NCI-H2029 treated with DMSO at 0.1 percent for 48 hours (cell line): Measurements from ENCODE around the gene UNK.
"Not testable (repeated sequence)": the region's sequence is repeated elsewhere in the genome, so short reads cannot be mapped to it uniquely, and the experiment has no call there.

Experiments
- DNase-seq: peaks from one replicate; lab custom pipeline; 2025; lab: John Stamatoyannopoulos, UW

The UNK gene

DNA sequence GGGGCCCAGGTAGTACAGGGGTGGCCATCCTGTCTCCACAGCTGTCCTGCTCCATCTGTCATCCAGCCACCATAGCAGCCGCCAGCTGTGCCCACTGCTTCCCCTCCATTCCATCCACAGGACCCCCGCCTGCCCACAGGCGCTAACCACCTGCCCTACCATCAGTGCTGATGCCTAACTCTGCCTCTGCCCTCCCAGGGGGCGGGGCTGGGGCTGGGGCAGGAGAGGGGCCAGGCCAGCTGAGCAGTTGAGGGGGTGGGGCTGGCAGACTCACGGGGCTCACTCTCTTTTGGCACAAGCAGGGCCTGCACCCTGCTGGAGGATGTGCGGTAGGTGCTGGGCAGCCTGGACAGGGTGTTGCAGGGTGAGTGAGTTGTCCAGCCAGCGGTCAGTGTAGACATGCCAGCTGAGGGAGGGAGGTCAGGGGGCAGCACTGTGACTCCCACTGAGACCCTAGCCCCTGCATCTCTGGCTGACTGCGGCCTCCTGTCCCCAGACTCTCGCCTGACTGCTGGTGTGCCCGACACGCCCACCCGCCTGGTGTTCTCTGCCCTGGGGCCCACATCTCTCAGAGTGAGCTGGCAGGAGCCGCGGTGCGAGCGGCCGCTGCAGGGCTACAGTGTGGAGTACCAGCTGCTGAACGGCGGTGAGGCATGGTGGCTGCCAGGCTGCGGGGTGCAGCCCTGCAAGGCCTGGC lies 29.3 kb upstream of the UNK start:
- no peak for DNase-seq

DNA sequence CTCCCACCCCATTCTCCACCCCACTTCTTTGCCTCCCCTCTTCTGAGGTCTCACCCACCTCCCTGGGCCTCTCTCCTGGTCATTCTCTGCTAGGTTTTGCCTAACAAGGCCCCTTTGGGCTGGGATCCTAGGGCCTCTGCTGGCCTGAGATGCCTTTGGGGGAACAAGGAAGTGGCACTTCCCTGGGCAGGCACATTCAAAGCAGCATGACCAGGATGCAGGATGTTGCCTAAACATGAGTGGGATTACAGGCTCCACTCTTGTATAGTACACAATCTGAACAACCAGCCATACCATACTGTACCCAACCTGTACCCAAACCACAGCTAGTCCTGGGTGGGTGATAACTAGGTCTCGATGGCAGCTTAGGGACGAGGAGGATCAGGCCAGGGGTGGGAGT lies 28.6 kb upstream of the UNK start:
- no peak for DNase-seq

DNA sequence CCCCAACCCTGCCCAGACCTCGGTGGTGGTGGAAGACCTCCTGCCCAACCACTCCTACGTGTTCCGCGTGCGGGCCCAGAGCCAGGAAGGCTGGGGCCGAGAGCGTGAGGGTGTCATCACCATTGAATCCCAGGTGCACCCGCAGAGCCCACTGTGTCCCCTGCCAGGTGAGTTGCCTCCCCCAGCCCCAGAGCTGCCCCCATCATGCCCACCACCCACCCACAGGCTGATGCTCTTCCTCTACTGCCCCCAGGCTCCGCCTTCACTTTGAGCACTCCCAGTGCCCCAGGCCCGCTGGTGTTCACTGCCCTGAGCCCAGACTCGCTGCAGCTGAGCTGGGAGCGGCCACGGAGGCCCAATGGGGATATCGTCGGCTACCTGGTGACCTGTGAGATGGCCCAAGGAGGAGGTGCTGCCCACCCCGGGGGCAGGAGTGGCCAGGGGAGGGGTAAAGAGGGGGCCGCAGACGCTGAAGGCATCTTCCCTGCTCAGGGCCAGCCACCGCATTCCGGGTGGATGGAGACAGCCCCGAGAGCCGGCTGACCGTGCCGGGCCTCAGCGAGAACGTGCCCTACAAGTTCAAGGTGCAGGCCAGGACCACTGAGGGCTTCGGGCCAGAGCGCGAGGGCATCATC lies 28.0 kb upstream of the UNK start:
- DNase-seq, result no peak

DNA sequence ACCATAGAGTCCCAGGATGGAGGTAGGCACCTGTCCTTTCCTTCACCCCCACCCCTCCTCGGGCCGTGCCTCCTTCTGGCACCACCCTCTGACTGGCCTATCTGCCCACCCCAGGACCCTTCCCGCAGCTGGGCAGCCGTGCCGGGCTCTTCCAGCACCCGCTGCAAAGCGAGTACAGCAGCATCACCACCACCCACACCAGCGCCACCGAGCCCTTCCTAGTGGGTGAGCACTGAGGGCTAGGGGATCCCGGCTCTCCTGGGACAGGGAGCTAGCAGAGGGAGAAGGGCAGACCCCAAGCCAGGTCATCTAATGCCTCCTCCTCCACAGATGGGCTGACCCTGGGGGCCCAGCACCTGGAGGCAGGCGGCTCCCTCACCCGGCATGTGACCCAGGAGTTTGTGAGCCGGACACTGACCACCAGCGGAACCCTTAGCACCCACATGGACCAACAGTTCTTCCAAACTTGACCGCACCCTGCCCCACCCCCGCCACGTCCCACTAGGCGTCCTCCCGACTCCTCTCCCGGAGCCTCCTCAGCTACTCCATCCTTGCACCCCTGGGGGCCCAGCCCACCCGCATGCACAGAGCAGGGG lies 27.4 kb upstream of the UNK start:
- no peak for DNase-seq

DNA sequence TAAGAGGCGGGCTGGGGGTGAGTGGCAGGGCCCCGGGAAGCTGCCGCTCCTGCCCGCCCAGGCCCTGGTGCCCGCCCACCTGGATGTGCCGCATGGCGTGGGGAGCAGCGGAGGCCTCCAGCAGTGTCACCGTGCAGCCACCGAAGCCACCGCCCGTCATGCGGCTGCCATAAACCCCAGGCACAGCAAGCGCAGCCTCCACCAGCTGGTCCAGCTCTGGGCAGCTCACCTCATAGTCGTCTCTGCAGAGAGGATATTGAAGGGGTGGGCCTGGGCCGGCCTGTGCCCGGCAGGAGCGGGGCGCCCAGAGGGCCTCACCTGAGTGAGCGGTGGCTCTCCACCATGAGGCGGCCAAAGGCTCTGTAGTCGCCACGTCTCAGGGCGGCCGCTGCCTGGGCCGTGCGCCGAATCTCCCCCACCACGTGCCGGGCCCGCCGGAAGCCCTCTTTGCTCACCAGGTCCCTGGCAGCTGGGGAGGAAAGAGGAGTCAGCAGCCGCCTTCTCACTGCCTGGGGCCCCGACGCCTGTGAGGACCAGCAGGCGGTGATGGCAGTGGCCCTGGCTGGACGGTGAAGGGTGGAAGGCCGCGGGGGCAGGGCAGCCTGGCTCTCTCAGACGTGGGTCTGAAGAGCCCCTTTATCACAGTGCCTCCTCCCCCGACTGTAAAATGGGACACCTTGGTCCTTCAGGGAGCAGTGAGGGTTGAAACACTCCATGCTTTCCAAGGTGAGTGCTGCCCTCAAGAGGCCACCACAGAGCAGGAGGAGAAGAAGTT lies 26.3 kb upstream of the UNK start:
- no peak for DNase-seq

DNA sequence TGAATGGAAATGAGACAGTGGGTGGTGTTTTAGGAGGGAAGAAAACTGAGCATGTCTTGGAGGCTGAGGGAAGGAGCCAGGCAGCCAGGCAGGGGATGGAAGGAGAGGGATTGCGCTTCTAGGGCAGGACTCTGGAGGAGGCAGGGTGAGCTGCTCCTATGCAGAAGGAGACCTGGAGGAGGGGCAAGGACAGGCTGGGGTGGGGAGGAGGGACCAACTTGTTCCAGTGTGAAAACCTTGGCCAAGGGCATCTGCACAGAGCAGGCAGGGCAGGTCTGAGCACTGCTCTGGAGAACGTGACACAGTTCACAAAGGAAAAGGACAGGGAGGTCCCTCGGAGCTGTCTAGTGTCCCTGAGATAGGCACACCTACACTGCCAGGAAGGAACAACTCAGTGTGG lies 25.1 kb upstream of the UNK start:
- DNase-seq, result no peak

DNA sequence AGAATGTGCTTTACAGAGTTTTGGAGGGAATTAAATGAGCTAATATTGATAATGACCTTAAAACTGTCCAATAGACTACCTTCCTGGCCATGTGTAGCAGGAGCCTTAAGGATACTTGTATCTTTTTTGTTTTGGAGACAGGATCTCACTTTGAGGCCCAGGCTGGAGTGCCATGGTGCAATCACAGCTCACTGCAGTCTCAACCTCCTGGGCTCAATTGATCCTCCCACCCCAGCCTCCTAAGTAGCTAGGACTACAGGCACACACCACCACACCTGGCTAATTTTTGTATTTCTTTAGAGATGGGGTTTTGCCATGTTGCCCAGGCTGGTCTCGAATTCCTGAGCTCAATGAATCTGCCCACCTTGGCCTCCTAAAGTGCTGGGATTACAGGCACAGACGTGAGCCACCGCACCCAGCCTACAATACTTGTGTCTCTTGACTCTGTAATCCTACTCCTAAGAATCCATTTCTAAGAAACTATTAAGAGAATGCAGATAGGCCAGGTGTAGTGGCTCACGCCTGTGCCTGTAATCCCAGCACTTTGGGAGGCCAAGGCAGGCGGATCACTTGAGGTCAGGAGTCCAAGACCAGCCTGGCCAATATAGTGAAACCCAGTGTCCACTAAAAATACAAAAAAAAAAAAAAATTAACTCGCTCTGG lies 24.5 kb upstream of the UNK start:
- not testable (repeated sequence) for DNase-seq

DNA sequence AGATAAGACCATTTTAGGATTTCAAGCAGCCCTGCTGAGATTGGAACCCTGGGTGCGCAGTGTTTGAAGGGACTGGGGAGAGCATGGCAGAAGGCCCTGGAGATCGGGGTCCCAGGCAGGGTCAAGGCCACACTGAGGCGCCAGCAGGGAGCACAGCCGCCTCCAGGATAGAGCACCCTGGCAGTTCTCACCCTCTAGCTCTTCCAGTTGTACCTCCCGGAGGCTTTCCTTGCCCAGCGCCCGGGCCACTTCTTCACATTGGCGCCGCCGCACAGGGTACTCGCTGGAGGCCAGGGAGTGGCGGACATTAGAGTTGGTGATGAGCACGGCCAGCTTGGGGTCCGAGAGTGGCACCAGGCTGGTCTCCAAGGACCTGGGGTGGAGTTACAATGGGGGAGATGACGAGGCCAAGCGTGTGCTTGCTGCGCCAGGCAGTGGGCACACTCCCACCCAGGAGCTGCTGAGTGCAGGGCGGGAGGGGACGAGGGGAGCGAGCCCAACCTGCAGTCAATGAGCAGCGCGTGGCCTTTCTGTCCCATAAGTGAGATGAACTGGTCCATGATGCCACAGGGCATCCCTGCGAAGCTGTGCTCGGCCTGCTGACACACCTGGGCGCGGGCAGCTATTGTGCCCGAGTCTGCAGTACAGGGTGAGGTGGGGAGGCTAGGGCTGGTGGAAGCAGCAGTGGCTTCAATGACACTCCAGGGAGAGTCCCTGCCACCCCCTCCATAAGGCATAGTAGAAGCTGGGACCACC lies 21.9 kb upstream of the UNK start:
- no peak for DNase-seq

DNA sequence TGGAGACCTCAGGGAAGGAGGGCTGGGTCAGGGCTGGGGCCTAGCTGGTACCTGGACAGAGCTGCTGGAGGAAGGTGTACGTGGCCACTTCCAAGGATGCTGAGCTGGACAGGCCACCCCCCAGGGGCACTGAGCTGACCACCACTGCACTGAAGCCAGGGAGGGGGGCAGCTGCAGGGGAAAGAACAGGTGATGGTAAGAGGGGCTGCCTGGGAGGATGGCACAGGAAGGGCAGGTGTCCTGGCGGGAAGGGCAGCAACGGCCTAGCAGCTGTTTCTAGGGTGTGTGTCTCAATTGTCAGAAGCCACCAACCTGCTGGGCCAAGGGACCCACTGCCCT lies 21.4 kb upstream of the UNK start:
- DNase-seq, result no peak

DNA sequence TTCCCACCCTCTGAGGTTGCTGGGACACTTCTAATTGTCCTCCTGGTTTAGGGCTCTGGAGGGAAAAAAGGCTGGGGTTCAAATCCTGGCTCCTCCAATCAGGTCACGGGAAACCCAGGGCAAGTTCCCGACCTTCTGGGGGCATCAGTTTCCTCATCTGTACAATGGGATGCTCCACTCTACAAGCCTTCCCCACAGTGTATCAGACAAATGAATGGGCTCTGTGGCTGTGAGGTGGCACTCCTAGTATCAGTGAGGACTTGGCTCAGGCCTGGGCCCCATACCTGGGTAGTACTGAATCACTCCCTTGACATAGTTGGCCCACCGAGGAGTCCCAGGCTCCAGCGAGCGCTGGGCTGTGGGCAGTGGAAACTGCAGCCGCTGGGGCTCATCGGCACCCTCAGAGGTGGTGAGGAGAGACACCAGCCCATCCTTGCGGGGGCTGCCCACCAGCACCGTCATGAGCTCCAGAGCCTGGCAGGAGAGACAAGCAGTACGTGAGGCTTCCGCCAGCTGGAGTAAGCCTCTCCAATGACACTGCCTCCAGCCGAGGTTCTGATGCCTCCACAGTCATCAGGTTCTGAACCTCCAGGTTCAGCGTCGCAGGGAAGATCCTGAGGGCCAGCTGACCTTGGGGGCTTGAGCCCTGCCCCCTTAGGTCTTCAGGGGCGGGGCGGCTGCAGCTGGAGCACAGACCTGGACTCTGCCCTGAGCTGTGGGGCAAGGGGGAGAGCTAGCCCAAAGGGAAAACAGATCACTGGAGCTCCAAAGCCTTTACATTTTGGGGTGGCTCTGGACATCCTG lies 20.8 kb upstream of the UNK start:
- DNase-seq, result no peak

DNA sequence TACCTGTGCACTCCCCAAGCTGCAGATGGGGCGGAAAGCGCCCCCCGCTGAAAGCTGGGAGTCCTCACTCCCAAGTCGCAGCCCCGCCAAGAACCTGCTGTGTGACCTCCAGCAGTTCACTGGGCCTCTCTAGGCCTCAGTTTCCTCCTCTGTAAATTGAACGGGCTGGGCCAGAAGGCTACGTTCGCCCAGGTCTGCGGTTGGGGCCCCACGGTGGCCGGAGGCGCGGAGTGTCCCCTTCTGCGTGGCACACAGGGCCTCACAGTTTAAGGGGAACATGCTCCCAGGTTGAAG lies 20.2 kb upstream of the UNK start:
- DNase-seq, result no peak

DNA sequence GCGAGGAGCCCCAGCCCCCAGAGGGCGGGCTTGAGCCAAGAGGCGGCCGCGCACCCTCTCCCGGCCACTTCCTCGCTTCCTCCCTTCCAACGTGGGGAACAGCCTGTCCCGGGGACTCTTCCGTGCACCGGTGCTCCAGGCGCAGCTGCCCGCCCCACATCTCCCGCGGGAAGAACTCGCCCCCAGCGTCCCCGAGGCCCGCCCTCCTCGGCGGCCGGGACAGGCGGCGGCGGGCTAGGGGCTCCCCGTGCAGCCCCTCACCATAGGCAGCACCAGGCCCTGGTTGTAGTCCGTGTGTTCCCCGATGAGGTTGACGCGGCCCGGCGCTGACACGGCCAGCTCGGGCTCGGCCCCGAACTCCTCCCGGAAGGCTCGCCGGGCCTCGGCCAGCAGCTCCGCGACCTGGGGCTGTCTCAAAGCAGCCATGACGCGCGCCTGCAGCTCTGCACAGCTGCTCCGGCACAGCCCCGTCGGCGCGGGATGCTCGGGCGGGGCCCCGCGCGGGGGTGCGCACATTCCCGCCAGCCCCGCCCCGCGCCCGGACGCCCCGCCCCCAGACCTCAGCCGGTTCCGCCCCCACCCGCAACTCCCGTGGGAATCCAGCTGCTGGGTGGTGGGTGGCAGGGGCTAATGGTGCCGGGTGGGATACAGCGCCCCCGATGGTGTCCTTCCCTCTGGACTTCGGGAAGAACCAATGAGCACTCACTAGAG lies 19.7 kb upstream of the UNK start, which contains the start of gene GALK1:
TSS of gene GALK1 (minus strand) at position 482 of the 711 bp plus-strand sequence. CDS start at position 426, 56 bp downstream.
- DNase-seq, result no peak

DNA sequence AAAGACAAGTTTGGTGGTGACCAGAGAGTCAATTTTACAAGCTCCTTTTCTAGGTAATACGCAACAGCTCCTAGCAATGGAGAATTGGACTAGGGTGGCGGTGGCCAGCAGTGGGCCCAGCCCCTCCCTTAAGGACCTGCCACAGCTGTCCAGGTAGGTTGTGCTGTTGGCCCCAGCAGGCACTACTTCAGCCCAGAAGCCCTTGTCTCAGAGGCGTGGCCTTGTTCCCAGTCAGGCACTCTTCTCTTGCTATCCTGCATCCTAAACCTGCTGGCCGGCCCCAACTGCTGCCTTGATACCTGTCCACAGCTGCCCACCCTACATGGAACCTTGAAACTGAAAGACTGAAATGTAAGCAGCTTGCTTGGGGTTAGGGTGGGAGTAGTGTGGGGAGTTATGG lies 18.6 kb upstream of the UNK start:
- DNase-seq, result no peak

DNA sequence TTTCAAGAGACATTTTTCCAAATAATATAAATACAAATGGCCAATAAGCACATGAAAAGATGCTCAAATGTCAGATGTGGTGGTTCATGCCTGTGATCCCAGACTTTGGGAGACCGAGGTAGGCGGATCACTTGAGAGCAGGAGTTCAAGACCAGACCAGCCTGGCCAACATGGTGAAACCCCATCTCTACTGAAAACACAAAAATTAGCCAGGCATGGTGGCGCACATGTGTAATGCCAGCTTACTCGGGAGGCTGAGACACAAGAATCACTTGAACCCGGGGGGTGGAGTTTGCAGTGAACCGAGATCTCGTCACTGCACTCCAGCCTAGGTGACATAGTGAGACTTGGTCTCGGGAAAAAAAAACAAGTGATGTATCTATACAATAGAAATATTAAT lies 16.7 kb upstream of the UNK start:
- DNase-seq, result no peak

DNA sequence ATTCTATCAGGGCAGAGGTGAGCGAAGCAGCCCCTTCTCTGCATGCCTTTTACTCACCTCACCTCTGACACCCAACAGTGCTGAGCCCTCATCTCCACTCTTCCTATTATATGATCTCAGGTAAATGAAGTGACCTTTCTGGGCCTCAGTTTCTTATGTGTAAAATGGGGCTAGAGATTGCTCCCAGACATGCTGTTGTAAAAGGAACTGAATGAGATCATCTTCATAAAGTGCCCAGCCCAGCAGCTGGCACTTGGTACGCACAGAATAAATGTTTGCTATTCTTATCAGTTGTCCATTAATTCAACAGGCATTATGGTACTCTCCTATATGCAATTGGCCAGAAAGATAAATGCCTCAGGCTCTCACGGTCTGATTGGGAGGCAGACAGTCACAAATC lies 15.1 kb upstream of the UNK start:
- peak; percentile 58 for DNase-seq

DNA sequence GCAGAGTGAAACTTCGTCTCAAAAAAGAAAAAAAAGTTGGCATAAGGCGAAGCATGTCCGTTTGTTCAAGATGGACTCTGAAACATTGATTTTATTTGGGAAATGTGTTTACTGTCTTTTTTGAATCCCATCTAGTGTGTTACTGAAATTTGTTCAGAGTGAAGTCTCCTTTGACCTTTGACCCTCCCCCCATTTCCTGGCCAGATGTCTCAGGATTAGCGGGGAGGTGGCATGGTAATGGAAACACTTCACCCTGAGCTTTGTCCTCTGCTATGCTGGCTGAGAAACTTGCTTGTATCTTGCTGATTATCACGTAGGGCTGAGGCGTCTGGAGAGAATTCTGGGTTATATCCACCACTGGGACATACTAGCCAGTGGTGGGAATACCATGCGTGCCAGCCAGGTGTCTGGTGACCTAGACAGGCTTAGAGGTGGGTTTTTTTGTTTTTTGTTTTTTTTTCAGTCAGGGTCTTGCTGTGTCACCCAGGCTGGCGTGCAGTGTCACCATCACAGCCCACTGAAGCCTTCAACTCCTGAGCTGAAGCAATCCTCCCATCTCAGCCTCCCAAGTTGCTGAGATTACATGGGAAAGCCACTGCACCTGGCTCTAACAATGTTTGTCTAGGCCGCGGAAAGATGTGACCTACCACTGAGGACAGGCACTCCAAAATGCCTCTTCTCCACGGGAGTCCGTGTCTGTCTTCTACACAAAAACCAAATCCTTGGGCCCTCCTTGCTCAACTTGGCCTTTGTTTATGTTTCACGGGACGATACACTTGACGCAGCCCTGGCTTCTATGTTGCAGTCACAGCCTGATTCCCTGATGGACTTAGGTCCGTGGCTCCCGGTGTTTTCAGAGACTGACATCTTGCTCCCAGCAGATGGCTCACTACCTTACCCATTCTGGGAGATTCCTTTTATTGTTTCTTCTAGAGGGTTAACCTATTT lies 13.0 kb upstream of the UNK start:
- DNase-seq, result no peak

DNA sequence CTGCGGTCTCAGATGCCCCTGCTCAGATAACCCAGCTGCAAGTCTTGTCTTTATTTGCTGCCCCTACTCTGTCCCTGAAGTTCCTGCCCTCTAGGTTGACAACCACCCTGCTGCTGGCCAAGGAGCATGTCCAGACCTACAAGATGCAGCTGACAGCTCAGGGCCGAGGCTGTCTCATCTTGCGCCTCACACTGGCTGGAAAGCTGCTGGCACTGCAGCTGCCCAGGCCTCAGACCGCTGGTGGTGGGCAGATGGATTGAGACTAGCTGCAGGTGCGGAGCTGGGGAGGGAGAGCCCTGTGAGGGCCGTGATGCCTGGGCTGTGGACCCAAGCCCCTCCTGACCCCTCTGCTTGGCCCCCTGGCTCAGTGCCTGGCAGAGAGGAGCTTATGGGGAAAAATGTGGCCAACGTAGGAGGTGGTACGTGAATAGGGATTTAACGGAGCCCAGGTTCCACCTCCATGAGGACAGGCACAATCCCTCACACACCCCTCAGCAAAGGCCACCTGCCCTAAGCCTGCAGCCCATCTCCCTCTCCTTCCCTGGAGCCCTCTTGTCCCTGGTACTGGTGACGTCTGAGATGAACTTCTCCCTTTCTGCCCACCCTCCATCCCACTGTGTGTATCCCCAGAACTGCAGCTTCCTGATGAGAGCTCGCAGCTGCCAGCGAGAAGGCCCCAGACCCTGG lies 11.3 kb upstream of the UNK start:
- no peak for DNase-seq

DNA sequence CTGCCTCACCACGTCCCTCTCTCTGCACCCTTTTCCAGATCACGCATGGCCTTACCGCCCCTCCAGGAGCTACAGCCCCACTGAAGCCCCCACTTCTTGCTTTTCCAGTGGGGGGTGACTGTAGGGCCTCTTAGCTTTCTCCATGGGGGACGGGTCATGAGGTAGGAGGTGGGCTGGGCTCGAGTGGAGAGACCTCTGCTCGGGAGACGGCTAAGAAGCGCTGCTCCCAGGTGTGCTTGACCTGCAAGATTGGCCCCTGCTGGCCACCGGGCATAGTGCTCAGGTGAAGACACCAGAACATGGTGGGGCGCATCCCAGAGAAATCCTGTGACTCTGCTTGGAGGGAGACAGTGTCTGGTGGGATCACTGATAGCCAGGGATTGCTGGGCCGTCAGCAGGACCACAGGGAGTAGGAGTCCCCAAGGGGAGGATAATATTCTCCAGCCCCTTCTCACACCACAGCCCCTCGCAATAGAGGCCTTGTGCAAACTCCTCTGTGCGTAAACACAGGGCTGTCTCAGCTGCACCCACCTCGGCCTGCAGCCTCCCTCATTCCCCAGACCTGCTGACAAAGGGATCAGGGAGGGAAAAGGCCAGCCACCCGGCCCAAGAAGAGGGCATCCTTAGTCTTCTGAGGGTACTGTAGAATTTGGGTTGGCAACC lies 10.7 kb upstream of the UNK start:
- DNase-seq, result no peak
